ENCODE results near the gene MAP2K7. TPM values are rescaled to one million over a fixed set of nuclear protein-coding genes. Genes with fewer than 3 reads are reported as not detected.

Gene MAP2K7
- total RNA-seq, 2 donors from 2014 or later: 15.2 to 16.9 TPM

DNA sequence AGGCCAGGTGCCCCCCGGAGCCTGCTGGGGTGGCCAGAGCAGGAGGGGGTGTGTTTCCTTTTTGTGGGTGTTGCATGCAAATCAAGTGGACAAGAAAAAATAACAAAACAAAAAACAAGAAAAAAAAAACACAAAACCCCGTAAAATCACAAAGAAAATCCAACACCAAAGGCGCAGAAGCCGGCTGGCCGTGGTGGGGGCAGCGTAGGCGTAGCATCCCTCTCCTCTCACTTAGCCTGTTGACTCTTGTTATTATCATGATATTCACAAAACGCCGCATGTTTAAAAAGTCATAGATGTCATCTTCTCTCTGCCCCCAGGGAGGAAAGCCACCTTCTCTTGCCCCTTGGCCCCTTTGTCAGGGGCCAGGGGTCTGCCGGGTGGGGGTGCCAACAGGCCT lies 10.0 kb downstream of the MAP2K7 start:
- no peak overlapping the region for H3K27ac ChIP-seq
- H3K27me3 ChIP-seq (replicated peaks; ENCODE audit: insufficient read depth): no peaks in the 10 kb centered on the region
- H3K4me3 ChIP-seq: no peak overlapping the region
- no peak for TF ChIP-seq CTCF (IDR thresholded peaks at IDR 0.05)
- H3K9me3 ChIP-seq: no peaks in the 10 kb centered on the region
- DNase-seq (ENCODE audit: low spot score) (no peak), ATAC-seq (ENCODE audit: insufficient number of reproducible peaks, low FRiP score, low read depth) (no peak)
- H3K4me1 ChIP-seq (ENCODE audit: control insufficient read depth in 1 of 2, low read depth in 2 of 2): peaks cover 14 to 29% of the 10 kb centered on the region in 2 donors
- H3K36me3 ChIP-seq: peaks cover 34% of the 10 kb centered on the region

DNA sequence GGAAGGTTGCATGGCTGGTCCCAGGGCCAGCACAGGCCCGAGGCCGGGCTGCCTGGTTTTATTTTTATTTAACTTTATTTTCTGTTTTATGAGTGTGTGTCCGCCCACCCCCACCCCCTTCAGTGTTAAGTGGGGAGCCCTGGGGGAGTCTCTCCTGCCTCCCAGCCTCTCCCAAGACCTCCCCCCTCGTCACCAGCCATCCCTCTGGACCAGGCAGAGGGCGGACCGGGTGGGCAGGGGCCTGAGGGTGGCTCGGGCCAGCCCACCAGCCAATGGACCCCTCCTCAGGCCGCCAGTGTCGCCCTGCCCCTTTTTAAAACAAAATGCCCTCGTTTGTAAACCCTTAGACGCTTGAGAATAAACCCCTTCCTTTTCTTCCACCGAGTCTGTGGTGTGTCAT lies 10.4 kb downstream of the MAP2K7 start:
- Histone ChIP-seq H3K4me1 (ENCODE audit: control insufficient read depth in 1 of 2, low read depth in 2 of 2) (peaks cover 14 to 32% of the 10 kb centered on the region in 2 donors), H3K36me3 (peaks cover 34% of the 10 kb centered on the region), H3K4me3 (no peak overlapping the region), H3K27ac (no peak overlapping the region), H3K9me3 (no peaks in the 10 kb centered on the region), H3K27me3 (replicated peaks; ENCODE audit: insufficient read depth) (no peaks in the 10 kb centered on the region)
- DNase-seq (ENCODE audit: low spot score) (no peak), ATAC-seq (ENCODE audit: insufficient number of reproducible peaks, low FRiP score, low read depth) (no peak)
- TF ChIP-seq CTCF (IDR thresholded peaks at IDR 0.05): no peak

DNA sequence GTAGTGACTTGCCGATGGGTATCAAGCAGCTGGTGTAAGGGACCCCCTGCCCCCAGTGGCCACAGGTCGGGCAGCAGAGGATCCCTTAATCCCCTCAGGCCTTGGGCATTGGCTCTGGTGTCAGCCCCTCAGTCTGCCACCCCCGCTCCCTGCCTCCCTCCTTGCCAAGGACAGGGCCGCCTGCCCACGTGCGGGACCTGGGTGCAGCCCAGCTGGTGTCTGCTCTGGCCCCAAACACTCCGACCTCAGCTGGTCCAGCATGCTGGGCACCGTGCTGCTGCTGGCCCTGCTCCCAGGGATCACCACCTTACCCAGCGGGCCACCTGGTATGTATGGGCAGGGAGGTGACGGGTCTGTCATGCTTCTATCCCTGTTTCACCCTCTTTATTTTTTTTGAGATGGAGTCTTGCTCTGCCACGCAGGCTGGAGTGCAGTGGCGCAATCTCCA lies 10.9 kb downstream of the MAP2K7 start, which contains the start of gene TGFBR3L:
Gene TGFBR3L (plus strand): TSS at position 233 of the 448 bp plus-strand sequence.
- TF ChIP-seq CTCF (IDR thresholded peaks at IDR 0.05): no peak
- DNase-seq (ENCODE audit: low spot score): no peak
- peaks cover 14 to 37% of the 10 kb centered on the region in 2 donors for H3K4me1 ChIP-seq (ENCODE audit: control insufficient read depth in 1 of 2, low read depth in 2 of 2)
- H3K27me3 ChIP-seq (replicated peaks; ENCODE audit: insufficient read depth): no peaks in the 10 kb centered on the region
- no peak within 1 kb of the TSS for H3K4me3 ChIP-seq
- H3K36me3 ChIP-seq: peaks cover 32% of the 10 kb centered on the region
- no peak within 1 kb of the TSS for H3K27ac ChIP-seq
- H3K9me3 ChIP-seq: no peaks in the 10 kb centered on the region
- ATAC-seq (ENCODE audit: insufficient number of reproducible peaks, low FRiP score, low read depth): no peak

DNA sequence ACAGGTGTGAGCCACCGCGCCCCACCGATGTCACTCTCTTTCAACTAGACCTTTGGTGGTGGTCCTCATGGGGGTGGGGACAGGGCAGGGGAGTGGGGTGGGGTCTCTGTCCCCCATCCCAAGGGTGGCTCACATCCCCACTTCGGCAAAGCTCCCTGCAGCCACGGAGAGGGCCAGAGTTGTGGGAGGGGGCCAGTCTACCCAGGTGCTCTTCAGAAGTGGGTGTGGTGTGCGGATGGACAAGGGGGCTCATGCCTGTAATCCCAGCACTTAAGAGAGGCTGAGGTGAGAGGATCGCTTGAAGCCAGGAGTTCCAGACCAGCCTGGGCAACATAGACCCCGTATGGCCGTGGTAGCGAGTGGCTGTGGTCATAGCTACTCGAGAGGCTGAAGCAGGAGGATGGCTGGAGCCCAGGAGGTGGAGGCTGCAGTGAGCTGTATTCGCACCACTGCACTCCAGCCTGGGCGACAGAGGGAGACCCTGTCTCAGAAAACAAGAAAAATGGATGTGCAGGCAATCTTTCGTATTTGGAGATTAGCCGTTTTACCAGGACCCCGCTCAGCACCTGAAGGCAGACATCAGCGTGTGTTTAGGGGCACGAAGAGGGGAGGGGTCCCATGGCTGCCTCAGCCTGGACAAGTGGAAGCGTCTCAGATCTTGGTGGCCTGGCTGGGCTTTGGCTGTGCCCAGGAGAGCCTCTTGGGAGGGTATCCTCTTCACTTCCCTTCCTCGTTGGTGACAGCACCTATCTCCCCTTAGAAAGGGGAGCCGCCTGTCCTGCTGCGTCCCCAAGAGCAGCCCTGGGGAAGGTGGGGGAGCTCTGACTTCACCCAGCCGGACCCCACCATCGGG lies 11.8 kb downstream of the MAP2K7 start:
- DNase-seq (ENCODE audit: low spot score) (no peak), ATAC-seq (ENCODE audit: insufficient number of reproducible peaks, low FRiP score, low read depth) (no peak)
- H3K9me3 ChIP-seq: no peaks in the 10 kb centered on the region
- no peaks in the 10 kb centered on the region for H3K27me3 ChIP-seq (replicated peaks; ENCODE audit: insufficient read depth)
- TF ChIP-seq CTCF (IDR thresholded peaks at IDR 0.05): no peak
- no peak overlapping the region for H3K4me3 ChIP-seq
- H3K36me3 ChIP-seq: peaks cover 24% of the 10 kb centered on the region
- H3K27ac ChIP-seq: no peak overlapping the region
- peaks cover 14 to 41% of the 10 kb centered on the region in 2 donors for H3K4me1 ChIP-seq (ENCODE audit: control insufficient read depth in 1 of 2, low read depth in 2 of 2)

DNA sequence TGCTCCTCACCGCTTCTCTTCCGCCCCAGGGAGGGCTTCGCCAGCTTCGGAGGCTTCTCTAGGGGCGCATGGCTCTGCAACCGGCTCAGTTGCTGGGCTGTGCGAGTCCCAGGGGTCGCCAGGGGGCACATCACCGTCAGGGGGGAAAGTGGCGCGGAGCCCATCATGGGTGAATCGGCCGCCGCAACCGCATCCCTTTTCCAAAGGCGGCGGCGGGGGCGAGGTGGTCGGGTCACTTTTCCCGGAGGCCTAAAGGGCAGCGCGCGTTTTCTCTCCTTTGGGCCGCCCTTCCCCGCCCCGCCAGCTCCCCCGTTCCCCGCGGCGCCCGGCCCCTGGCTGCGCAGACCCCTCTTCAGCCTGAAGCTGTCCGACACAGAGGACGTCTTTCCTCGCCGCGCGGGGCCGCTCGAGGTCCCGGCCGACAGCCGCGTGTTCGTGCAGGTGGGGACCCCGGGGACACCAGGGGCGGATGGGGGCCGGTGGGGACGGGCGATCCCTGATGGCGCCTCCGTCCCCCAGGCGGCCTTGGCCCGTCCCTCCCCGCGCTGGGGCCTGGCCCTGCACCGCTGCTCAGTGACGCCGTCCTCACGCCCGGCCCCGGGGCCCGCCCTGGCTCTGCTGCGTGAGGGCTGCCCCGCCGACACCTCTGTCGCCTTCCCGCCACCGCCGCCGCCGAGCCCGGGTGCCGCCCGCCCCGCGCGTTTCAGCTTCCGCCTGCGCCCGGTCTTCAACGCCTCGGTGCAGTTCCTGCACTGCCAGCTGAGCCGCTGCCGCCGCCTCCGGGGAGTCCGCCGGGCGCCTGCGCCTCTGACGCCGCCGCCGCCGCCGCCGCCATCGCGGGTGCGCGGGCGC lies 12.7 kb downstream of the MAP2K7 start:
- DNase-seq (ENCODE audit: low spot score) (no peak), ATAC-seq (ENCODE audit: insufficient number of reproducible peaks, low FRiP score, low read depth) (no peak)
- Histone ChIP-seq H3K9me3 (no peaks in the 10 kb centered on the region), H3K4me1 (ENCODE audit: control insufficient read depth in 1 of 2, low read depth in 2 of 2) (peaks cover 15 to 44% of the 10 kb centered on the region in 2 donors), H3K27me3 (replicated peaks; ENCODE audit: insufficient read depth) (no peaks in the 10 kb centered on the region), H3K4me3 (peak overlapping the region; percentile 67), H3K27ac (no peak overlapping the region), H3K36me3 (peaks cover 15% of the 10 kb centered on the region)
- TF ChIP-seq CTCF (IDR thresholded peaks at IDR 0.05): no peak
